ENCODE measurements around the gene NCOA1. TPM values are rescaled to one million over a fixed set of nuclear protein-coding genes. Genes with fewer than 3 reads are reported as not detected.
"Not testable (repeated sequence)": the region's sequence is repeated elsewhere in the genome, so short reads cannot be mapped to it uniquely, and the experiment has no call there.

The NCOA1 gene
- total RNA-seq, 1 donor from 2014 or later = 11.0 TPM

DNA sequence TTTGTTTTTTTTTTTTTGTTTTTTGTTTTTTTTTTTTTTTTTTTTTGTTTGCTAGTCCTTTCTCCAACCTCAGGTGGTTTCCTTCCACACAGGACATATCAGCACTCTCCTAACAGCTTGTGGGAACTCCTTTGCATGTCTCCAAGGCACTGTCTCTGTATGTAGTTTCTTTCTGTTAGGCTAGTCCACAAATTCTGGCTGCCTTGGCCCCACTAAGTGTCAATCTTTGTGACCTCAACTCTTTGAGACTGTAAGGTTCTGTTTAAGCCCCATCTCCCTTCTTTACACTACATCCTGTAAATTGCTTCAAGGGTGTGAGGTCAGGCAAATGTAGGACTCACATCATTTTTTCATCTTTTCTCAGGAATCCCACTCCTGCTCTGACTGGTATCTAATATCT, 85.1 kb downstream of the NCOA1 start:
- DNase-seq (ENCODE audit: low read depth) = no peak
- TF ChIP-seq, protein P1, sequence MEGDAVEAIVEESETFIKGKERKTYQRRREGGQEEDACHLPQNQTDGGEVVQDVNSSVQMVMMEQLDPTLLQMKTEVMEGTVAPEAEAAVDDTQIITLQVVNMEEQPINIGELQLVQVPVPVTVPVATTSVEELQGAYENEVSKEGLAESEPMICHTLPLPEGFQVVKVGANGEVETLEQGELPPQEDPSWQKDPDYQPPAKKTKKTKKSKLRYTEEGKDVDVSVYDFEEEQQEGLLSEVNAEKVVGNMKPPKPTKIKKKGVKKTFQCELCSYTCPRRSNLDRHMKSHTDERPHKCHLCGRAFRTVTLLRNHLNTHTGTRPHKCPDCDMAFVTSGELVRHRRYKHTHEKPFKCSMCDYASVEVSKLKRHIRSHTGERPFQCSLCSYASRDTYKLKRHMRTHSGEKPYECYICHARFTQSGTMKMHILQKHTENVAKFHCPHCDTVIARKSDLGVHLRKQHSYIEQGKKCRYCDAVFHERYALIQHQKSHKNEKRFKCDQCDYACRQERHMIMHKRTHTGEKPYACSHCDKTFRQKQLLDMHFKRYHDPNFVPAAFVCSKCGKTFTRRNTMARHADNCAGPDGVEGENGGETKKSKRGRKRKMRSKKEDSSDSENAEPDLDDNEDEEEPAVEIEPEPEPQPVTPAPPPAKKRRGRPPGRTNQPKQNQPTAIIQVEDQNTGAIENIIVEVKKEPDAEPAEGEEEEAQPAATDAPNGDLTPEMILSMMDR (conservative IDR thresholded peaks at IDR 0.05; ENCODE audit: low read depth, low read length) = no peak
- no peak overlapping the region for H3K4me3 ChIP-seq (ENCODE audit: low read depth, low read length)

DNA sequence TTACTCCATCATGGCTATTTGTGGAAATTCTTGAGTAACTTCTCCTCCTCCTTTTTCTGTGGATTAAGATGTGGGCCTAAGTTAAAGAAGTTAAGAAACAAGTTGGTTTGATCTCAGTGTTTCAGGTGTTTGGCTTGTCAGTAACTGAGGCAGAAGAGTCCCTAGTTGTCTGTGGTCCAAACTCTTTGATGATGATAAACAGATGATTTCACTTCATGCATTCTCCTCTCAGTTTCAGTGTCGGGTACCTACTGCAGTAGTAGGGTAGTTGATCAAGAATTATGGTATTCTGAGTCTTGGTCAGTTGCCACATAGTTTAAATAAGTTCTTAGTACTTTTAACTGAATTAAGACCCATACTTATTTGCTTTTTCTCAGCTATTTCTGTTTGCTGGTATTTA, 85.6 kb downstream of the NCOA1 start:
- TF ChIP-seq, protein P1 (conservative IDR thresholded peaks at IDR 0.05; ENCODE audit: low read depth, low read length) = no peak
- no peak for DNase-seq (ENCODE audit: low read depth)

DNA sequence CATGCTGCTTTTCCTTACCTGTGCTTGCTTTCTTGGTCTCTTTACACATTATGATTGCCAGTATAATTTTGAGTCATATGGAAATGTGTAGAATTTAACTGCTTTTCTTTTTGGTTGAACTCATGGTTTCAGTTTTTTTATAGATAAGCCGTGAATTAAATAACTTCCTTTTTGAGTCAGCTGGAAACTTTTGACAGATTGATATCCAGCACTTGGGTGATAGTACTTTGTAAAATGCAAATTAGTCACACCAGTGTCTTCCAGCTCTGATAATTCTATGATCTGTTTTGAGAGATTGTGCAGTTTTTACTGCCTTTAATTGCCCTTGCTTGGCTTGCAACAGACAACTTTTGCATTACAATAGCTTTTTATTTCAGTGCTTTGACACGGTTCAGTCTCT, 86.4 kb downstream of the NCOA1 start:
- TF ChIP-seq, protein P1 (conservative IDR thresholded peaks at IDR 0.05; ENCODE audit: low read depth, low read length) = no peak

More for the DNA sequence above, 85.6 kb downstream of the NCOA1 start:
- H3K4me3 ChIP-seq (ENCODE audit: low read depth, low read length) = no peak overlapping the region

DNA sequence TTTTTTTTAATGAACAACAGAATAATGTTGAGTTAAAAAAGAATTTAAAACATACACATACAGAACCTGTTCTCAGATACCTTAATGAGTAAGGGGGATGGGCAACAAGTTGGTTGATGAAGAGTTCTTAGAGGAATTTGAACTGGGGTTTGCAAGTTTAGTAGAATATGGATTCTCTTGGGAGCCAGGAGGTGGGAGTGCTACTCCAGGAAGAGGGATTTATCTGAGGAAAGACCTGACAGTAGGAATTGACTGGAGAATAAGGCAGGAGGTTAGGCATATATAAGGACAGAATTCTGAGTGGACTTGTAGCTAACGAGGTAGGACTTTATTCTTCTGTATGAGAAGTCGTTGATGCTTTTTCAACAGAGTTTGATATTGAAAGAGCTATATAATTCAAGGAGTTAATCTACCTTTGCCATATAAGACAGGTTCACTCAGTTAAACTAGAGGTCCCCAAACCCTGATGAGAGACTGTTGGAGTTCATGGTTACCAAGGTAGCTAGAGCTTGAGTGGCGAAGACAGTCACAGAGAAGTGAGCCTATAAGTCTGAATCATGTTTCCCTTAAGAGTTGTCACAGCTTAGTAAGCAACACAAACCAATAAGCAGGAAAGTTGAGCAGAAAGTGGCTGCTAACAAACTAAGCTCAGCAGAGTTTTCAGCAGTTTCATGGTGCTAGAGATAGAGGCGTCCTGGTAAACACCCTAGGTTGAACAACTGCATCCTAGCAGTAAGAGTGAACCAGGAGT, 88.2 kb downstream of the NCOA1 start:
- TF ChIP-seq, protein P1 (conservative IDR thresholded peaks at IDR 0.05; ENCODE audit: low read depth, low read length) = no peak
- DNase-seq (ENCODE audit: low read depth) = no peak
- H3K4me3 ChIP-seq (ENCODE audit: low read depth, low read length) = no peak overlapping the region

More for the DNA sequence above, 86.4 kb downstream of the NCOA1 start:
- no peak for DNase-seq (ENCODE audit: low read depth)
- H3K4me3 ChIP-seq (ENCODE audit: low read depth, low read length) = no peak overlapping the region

DNA sequence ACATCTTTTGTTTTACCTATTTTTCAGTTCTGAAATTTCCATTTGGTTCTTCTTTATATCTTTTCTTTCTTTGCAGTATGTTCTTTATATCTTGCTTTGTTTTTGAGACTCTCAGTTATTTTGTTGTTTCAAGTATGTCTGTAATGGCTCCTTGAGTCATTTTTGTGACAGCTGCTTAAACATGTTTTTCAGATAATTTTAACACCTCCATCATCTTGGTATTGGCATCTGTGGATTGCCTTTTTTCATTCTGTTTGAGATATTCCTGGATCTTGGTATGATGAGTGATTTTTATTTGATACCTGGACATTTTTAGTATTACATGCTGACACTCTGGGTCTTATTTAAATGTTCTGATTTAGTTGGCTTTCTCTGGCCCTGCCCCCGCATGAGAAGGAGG, 89.5 kb downstream of the NCOA1 start:
- no peak overlapping the region for H3K4me3 ChIP-seq (ENCODE audit: low read depth, low read length)
- no peak for DNase-seq (ENCODE audit: low read depth)
- TF ChIP-seq, protein P1 (conservative IDR thresholded peaks at IDR 0.05; ENCODE audit: low read depth, low read length) = no peak

DNA sequence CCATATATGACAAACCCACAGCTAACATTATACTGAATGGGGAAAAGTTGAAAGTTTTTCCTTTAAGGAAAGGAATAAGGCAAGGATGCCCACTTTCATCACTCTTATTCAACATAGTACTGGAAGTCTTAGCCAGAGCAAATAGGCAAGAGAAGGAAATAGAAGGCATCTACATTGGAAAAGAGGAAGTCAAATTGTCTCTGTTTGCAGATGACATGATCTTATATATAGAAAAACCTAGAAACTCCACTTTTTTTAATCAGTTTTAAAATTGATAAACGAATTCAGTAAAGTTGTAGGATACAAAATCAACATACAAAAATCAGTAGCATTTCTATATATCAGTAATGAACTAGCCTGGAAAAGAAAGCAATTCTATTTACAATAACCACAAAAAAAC, 90.9 kb downstream of the NCOA1 start:
- DNase-seq (ENCODE audit: low read depth); H3K4me3 ChIP-seq (ENCODE audit: low read depth, low read length): not testable (repeated sequence)

DNA sequence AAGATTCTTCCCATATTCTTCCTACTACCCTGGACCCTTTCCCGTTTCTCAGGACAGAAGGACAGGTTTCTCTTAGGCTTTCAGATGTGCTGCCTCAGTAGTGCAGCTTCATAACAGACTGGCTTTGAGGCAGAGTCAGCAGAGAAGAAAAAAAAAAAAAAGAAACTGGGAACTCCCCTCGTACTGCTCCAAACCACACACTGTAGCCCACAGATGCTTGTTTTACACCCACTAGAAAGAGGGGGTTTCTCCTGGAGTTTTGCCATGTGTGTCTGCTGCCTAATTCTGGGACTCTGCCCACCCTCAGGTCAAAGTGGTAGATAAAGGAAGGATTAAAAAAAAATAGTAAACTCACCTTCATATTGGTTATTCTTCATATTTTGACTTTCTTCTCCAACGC, 95.9 kb downstream of the NCOA1 start:
- TF ChIP-seq, protein P1 (conservative IDR thresholded peaks at IDR 0.05; ENCODE audit: low read depth, low read length) = no peak
- DNase-seq (ENCODE audit: low read depth) = no peak
- H3K4me3 ChIP-seq (ENCODE audit: low read depth, low read length) = no peak overlapping the region

Data from epithelial cell of proximal tubule (primary cell).